Neural cell (in vitro differentiated cells): ENCODE measurements around the gene STK38L. TPM values are rescaled to one million over a fixed set of nuclear protein-coding genes. Genes with fewer than 3 reads are reported as not detected.

Experiments
- H2AFZ ChIP-seq: fragments of 200-600, 300-800 bp; sonication (generic), shearing (Covaris generic); 2 replicates; pipeline ENCODE4 v1.6.0; 2014; ENCODE audit warnings: low read depth, mild to moderate bottlenecking, antibody characterized with exemption, low read length, moderate library complexity
- H3F3A ChIP-seq: fragments of 200-600 bp; shearing (Covaris generic); 2 replicates; pipeline ENCODE4 v1.6.1; 2016; ENCODE audit warnings: mild to moderate bottlenecking, moderate library complexity, mixed read lengths, antibody characterized with exemption, low read length; ENCODE audit not compliant: insufficient read depth, poor library complexity, severe bottlenecking
- H3K27ac ChIP-seq: fragments of 200-600, 300-800 bp; sonication (generic), shearing (Covaris generic); 2 replicates; pipeline ENCODE4 v1.5.1; 2014; ENCODE audit warnings: mild to moderate bottlenecking, low read length, moderate library complexity
- H3K27me3 ChIP-seq: fragments of 300-800, 200-600 bp; sonication (generic), shearing (Covaris generic); 2 replicates; pipeline ENCODE4 v1.6.0; 2014; ENCODE audit warnings: mild to moderate bottlenecking, low read depth, low read length, moderate library complexity; ENCODE audit not compliant: insufficient read depth
- H3K36me3 ChIP-seq: fragments of 300-800, 200-600 bp; sonication (generic), shearing (Covaris generic); 2 replicates; pipeline ENCODE4 v1.5.1; 2014; ENCODE audit warnings: mild to moderate bottlenecking, antibody characterized with exemption, low read length, moderate library complexity; ENCODE audit not compliant: insufficient read depth
- H3K4me2 ChIP-seq: fragments of 300-800, 200-600 bp; sonication (generic), shearing (Covaris generic); 2 replicates; pipeline ENCODE4 v1.6.0; 2014; ENCODE audit warnings: mild to moderate bottlenecking, low read length
- H3K4me3 ChIP-seq: fragments of 300-800, 200-600 bp; sonication (generic), shearing (Covaris generic); 2 replicates; pipeline ENCODE4 v1.5.1; 2014; ENCODE audit warnings: mild to moderate bottlenecking, low read length, moderate library complexity
- H3K79me2 ChIP-seq: fragments of 200-600 bp; shearing (Covaris generic); replicated peaks from 2 replicates; pipeline ENCODE4 v1.6.0; 2014; ENCODE audit warnings: mild to moderate bottlenecking, low read length, moderate library complexity; ENCODE audit not compliant: insufficient read depth
- H3K9ac ChIP-seq: fragments of 300-800, 200-600 bp; sonication (generic), shearing (Covaris generic); 2 replicates; pipeline ENCODE4 v1.6.1; 2016; ENCODE audit warnings: mild to moderate bottlenecking, low read length, mixed read lengths
- H3K9me2 ChIP-seq: fragments of 200-600 bp; shearing (Covaris generic); 2 replicates; pipeline ENCODE4 v1.6.1; 2016; ENCODE audit warnings: mild to moderate bottlenecking, low read length, mixed read lengths; ENCODE audit not compliant: insufficient read depth
- H3K9me3 ChIP-seq: fragments of 200-600, 300-800 bp; sonication (generic), shearing (Covaris generic); 2 replicates; pipeline ENCODE4 v1.6.1; 2016; ENCODE audit warnings: mild to moderate bottlenecking, mixed run types, low read length, moderate library complexity, mixed read lengths
- H4K20me1 ChIP-seq: fragments of 200-600 bp; shearing (Covaris generic); 2 replicates; pipeline ENCODE4 v1.6.1; 2016; ENCODE audit warnings: mild to moderate bottlenecking, mixed run types; ENCODE audit not compliant: insufficient read depth
- CTCF ChIP-seq: fragments of 450-650 bp; IDR thresholded peaks from 2 replicates; pipeline ENCODE4 v1.5.1; 2014; ENCODE audit warnings: antibody characterized with exemption, mild to moderate bottlenecking, moderate library complexity; ENCODE audit not compliant: poor library complexity, severe bottlenecking
- EP300 ChIP-seq: fragments of 450-650 bp; conservative IDR thresholded peaks from 2 replicates; pipeline ENCODE4 v1.6.1; 2014; ENCODE audit warnings: antibody characterized with exemption, mild to moderate bottlenecking, moderate library complexity; ENCODE audit not compliant: poor library complexity, severe bottlenecking
- EZH2 ChIP-seq: fragments of 200-600, 300-800 bp; shearing (Covaris generic), sonication (generic); IDR thresholded peaks from 2 replicates; pipeline ENCODE4 v1.6.1; 2014; ENCODE audit warnings: antibody characterized with exemption, low read length, borderline replicate concordance, mild to moderate bottlenecking; ENCODE audit not compliant: insufficient read depth, poor library complexity, severe bottlenecking
- MXI1 ChIP-seq: fragments of 450-650 bp; conservative IDR thresholded peaks from 2 replicates; pipeline ENCODE4 v1.6.1; 2014; ENCODE audit warnings: antibody characterized with exemption, mild to moderate bottlenecking; ENCODE audit not compliant: poor library complexity, severe bottlenecking
- POLR2AphosphoS5 ChIP-seq: IDR thresholded peaks from 2 replicates; pipeline ENCODE4 v1.6.1; 2012
- RAD21 ChIP-seq: fragments of 450-650 bp; conservative IDR thresholded peaks from 2 replicates; pipeline ENCODE4 v1.6.1; 2014; ENCODE audit warnings: antibody characterized with exemption, mild to moderate bottlenecking, moderate library complexity
- REST ChIP-seq: IDR thresholded peaks from 2 replicates; pipeline ENCODE4 v1.6.1; 2012; ENCODE audit warnings: borderline replicate concordance
- SMC3 ChIP-seq: fragments of 450-650 bp; conservative IDR thresholded peaks from 2 replicates; pipeline ENCODE4 v1.6.1; 2014; ENCODE audit warnings: antibody characterized with exemption, mild to moderate bottlenecking, moderate library complexity; ENCODE audit not compliant: poor library complexity
- TAF1 ChIP-seq: IDR thresholded peaks from 2 replicates; pipeline ENCODE4 v1.6.1; 2012; ENCODE audit warnings: low read depth
- polyA plus RNA-seq: library from polyadenylated mRNA; depleted of rRNA; stranded (reverse); fragments of >200 nt; gene quantifications from 2 replicates; pipeline ENCODE4 v1.2.3, GENCODE V29; 2014

The STK38L gene
- polyA plus RNA-seq, 1 donor from 2014 or later: 31.5 TPM

- Histone ChIP-seq H3K9me2 (no peaks in the 10 kb centered on the region), H4K20me1 (no peaks in the 10 kb centered on the region), H3K9ac (no peak overlapping the region), H3K36me3 (no peaks in the 10 kb centered on the region), H3K27me3 (no peaks in the 10 kb centered on the region), H3K4me3 (no peak overlapping the region), H2AFZ (no peak overlapping the region), H3K4me2 (no peak overlapping the region), H3K27ac (no peak overlapping the region), H3K9me3 (no peaks in the 10 kb centered on the region), H3K79me2 (no peaks in the 10 kb centered on the region), H3F3A (no peaks in the 10 kb centered on the region)
- TF ChIP-seq POLR2AphosphoS5: no peak
- no peak for TF ChIP-seq RAD21
- TF ChIP-seq CTCF: no peak
- TF ChIP-seq TAF1: no peak
- TF ChIP-seq MXI1: no peak
- no peak for TF ChIP-seq EZH2
- TF ChIP-seq REST: no peak
- no peak for TF ChIP-seq SMC3
- no peak for TF ChIP-seq EP300
Measured at GRCh38 chr12:27207615-27208413, 36.3 kb upstream of the STK38L start.

GRCh38 chr12:27208414-27208750 lies 35.7 kb upstream of the STK38L start:
- Histone ChIP-seq H4K20me1 (no peaks in the 10 kb centered on the region), H3K9ac (no peak overlapping the region), H3K9me3 (no peaks in the 10 kb centered on the region), H3K27ac (no peak overlapping the region), H3K36me3 (no peaks in the 10 kb centered on the region), H3K79me2 (no peaks in the 10 kb centered on the region), H3F3A (no peaks in the 10 kb centered on the region), H3K27me3 (no peaks in the 10 kb centered on the region), H3K4me3 (no peak overlapping the region), H3K4me2 (no peak overlapping the region), H2AFZ (no peak overlapping the region), H3K9me2 (no peaks in the 10 kb centered on the region)
- TF ChIP-seq TAF1: no peak
- no peak for TF ChIP-seq EZH2
- no peak for TF ChIP-seq REST
- no peak for TF ChIP-seq POLR2AphosphoS5
- TF ChIP-seq RAD21: no peak
- no peak for TF ChIP-seq EP300
- no peak for TF ChIP-seq SMC3
- TF ChIP-seq CTCF: no peak
- TF ChIP-seq MXI1: no peak
